A549 (cell line): ENCODE data around the gene MDM1. TPM values are rescaled to one million over a fixed set of nuclear protein-coding genes. Genes with fewer than 3 reads are reported as not detected.

Source experiments
- ATAC-seq, 2 experiments: fragments of 200-7000 bp in 1 of 2; fragments of >200 bp in 1 of 2; cut with Nextera tagmentation in 1 of 2; cut with Tn5 transposase in 1 of 2; 3 replicates each; pipeline versions ENCODE4 v1.8.0 to v1.9.1; 2018 to 2020; ENCODE audit warnings: mild to moderate bottlenecking in 1 of 2, moderate library complexity in 1 of 2
- CTCF ChIA-PET: fragments of 300-600 bp; sonication (Branson Sonifier 250); formaldehyde crosslinking; extraction: SDS; loops from one replicate; lab custom pipeline; 2021; ENCODE audit warnings: antibody characterized with exemption, inconsistent platforms; lab: Yijun Ruan, JAX
- POLR2A ChIA-PET: fragments of 350-600 bp; formaldehyde crosslinking; extraction: SDS; loops from one replicate; lab custom pipeline; 2021; ENCODE audit warnings: antibody characterized with exemption, inconsistent platforms; lab: Yijun Ruan, JAX
- DNase-seq, 2 experiments: peaks; one replicate each; pipeline versions ENCODE4 v3.0.0 to v3.0.0-alpha.2; 2011 to 2016; ENCODE audit warnings: low read depth in 1 of 2, low spot score in 1 of 2
- FAIRE-seq: peaks from 2 replicates; lab custom pipeline; 2011; peaks lifted over from hg19 to GRCh38; lab: Jason Lieb, UNC
- H3K27ac ChIP-seq, 2 experiments: fragments of >200 bp; sonication (Bioruptor Twin); formaldehyde crosslinking; 3 replicates each; pipeline ENCODE4 v1.5.1; 2016 to 2017
- H3K4me1 ChIP-seq: fragments of >200 bp; sonication (Bioruptor Twin); formaldehyde crosslinking; 3 replicates; pipeline ENCODE4 v1.6.1; 2016
- H3K4me2 ChIP-seq: fragments of >200 bp; sonication (Bioruptor Twin); formaldehyde crosslinking; 3 replicates; pipeline ENCODE4 v1.6.1; 2016
- H3K4me3 ChIP-seq: fragments of >200 bp; sonication (Bioruptor Twin); formaldehyde crosslinking; 3 replicates; pipeline ENCODE4 v1.5.1; 2016
- H3K9me3 ChIP-seq: fragments of >200 bp; sonication (Bioruptor Twin); formaldehyde crosslinking; 3 replicates; pipeline ENCODE4 v1.6.1; 2016
- CBX8 ChIP-seq: fragments of 200-600 bp; sonication (generic); IDR thresholded peaks from 2 replicates; pipeline ENCODE4 v1.6.1; 2016
- CHD4 ChIP-seq: fragments of 200-600 bp; sonication (generic); IDR thresholded peaks from 2 replicates; pipeline ENCODE4 v1.6.1; 2016; ENCODE audit warnings: antibody characterized with exemption, mild to moderate bottlenecking, borderline replicate concordance
- EHF ChIP-seq: fragments of 250-450 bp; sonication (Bioruptor Pico); IDR thresholded peaks from 2 replicates; pipeline ENCODE4 v1.5.0; 2020; ENCODE audit warnings: mild to moderate bottlenecking
- EHMT2 ChIP-seq: fragments of 200-600 bp; sonication (generic); IDR thresholded peaks from 2 replicates; pipeline ENCODE4 v1.6.1; 2016; ENCODE audit warnings: antibody characterized with exemption, low read depth, mild to moderate bottlenecking, moderate library complexity
- FOSB ChIP-seq: fragments of 250-450 bp; sonication (Bioruptor Pico); IDR thresholded peaks from 2 replicates; pipeline ENCODE4 v1.5.0; 2020; ENCODE audit warnings: mild to moderate bottlenecking, moderate library complexity
- FOXS1 ChIP-seq: fragments of 250-450 bp; sonication (Bioruptor Pico); IDR thresholded peaks from 2 replicates; pipeline ENCODE4 v1.5.0; 2020; ENCODE audit warnings: mild to moderate bottlenecking, moderate library complexity
- HDAC2 ChIP-seq: fragments of 200-600 bp; sonication (generic); IDR thresholded peaks from 2 replicates; pipeline ENCODE4 v1.6.1; 2016
- HEYL ChIP-seq: fragments of 250-450 bp; sonication (Bioruptor Pico); IDR thresholded peaks from 2 replicates; pipeline ENCODE4 v1.8.0; 2021; ENCODE audit warnings: mild to moderate bottlenecking, moderate library complexity
- HOXA7 ChIP-seq: fragments of 250-450 bp; sonication (Bioruptor Pico); IDR thresholded peaks from 2 replicates; pipeline ENCODE4 v1.5.0; 2020; ENCODE audit warnings: mild to moderate bottlenecking, moderate library complexity
- HOXB13 ChIP-seq: fragments of 250-450 bp; sonication (Bioruptor Pico); IDR thresholded peaks from 2 replicates; pipeline ENCODE4 v1.5.0; 2020; ENCODE audit warnings: low read depth, mild to moderate bottlenecking, moderate library complexity
- HOXB5 ChIP-seq: fragments of 250-450 bp; sonication (Bioruptor Pico); IDR thresholded peaks from 2 replicates; pipeline ENCODE4 v1.5.0; 2020; ENCODE audit warnings: mild to moderate bottlenecking, moderate library complexity
- JUN ChIP-seq, 2 experiments: fragments of >200 bp; sonication (Bioruptor Twin); formaldehyde crosslinking; IDR thresholded peaks; 2 replicates in 1 of 2; 3 replicates in 1 of 2; pipeline ENCODE4 v1.6.1; 2016 to 2017
- JUNB ChIP-seq: fragments of >200 bp; sonication (Bioruptor Twin); formaldehyde crosslinking; IDR thresholded peaks from 2 replicates; pipeline ENCODE4 v1.6.1; 2016
- KDM5A ChIP-seq: fragments of 200-600 bp; sonication (generic); IDR thresholded peaks from 2 replicates; pipeline ENCODE4 v1.6.1; 2016; ENCODE audit warnings: antibody characterized with exemption, mild to moderate bottlenecking
- MYC ChIP-seq: IDR thresholded peaks from 2 replicates; pipeline ENCODE4 v1.6.1; 2012; ENCODE audit warnings: mild to moderate bottlenecking, inconsistent platforms, low read length, improper control_type of control experiment, borderline replicate concordance
- NFE2L2 ChIP-seq: fragments of 150-350 bp; conservative IDR thresholded peaks from 2 replicates; pipeline ENCODE4 v1.6.1; 2014; ENCODE audit warnings: low read length
- NR3C1 ChIP-seq: fragments of >200 bp; sonication (Bioruptor Twin); formaldehyde crosslinking; IDR thresholded peaks from 3 replicates; pipeline ENCODE4 v1.6.1; 2017
- PBX3 ChIP-seq: IDR thresholded peaks from 2 replicates; pipeline ENCODE4 v1.6.1; 2012
- POLR2AphosphoS2 ChIP-seq: conservative IDR thresholded peaks from 2 replicates; pipeline ENCODE4 v1.6.1; 2012; ENCODE audit warnings: low read length, improper control_type of control experiment, inconsistent platforms
- RAD21 ChIP-seq, 2 experiments: fragments of >200 bp in 1 of 2; sonication (Bioruptor Twin) in 1 of 2; formaldehyde crosslinking in 1 of 2; IDR thresholded peaks in 1 of 2; conservative IDR thresholded peaks in 1 of 2; 2 replicates in 1 of 2; 3 replicates in 1 of 2; pipeline ENCODE4 v1.6.1; 2012 to 2018; ENCODE audit warnings: inconsistent platforms in 1 of 2
- RARB ChIP-seq: fragments of 250-450 bp; sonication (Bioruptor Pico); IDR thresholded peaks from 2 replicates; pipeline ENCODE4 v1.8.0; 2021; ENCODE audit warnings: mild to moderate bottlenecking, moderate library complexity
- ZC3H11A ChIP-seq: fragments of 450-650 bp; IDR thresholded peaks from 2 replicates; pipeline ENCODE4 v1.6.1; 2014; ENCODE audit warnings: antibody characterized with exemption, mild to moderate bottlenecking
- ZNF302 ChIP-seq: fragments of 250-450 bp; sonication (Bioruptor Pico); IDR thresholded peaks from 2 replicates; pipeline ENCODE4 v1.9.0; 2021; ENCODE audit warnings: inconsistent platforms, mild to moderate bottlenecking, moderate library complexity
- ZSCAN20 ChIP-seq: fragments of 250-450 bp; sonication (Bioruptor Pico); IDR thresholded peaks from 2 replicates; pipeline ENCODE4 v1.8.0; 2022; ENCODE audit warnings: mild to moderate bottlenecking, moderate library complexity
- WGBS: methylation state at CpG from one replicate; pipeline ENCODE4 v1.1.6; 2017; ENCODE audit errors: missing lambda C conversion rate; 5-methylcytosine and 5-hydroxymethylcytosine counted together
- polyA plus RNA-seq, 4 experiments: library from polyadenylated mRNA; depleted of rRNA in 3 of 4; stranded (reverse); fragments of >200 nt; fragmentation: RNase III in 1 of 4; extraction: RNeasy Plus Mini Kit Qiagen cat#74134 plus additional on column Dnase treatment in 1 of 4; gene quantifications; 2 replicates in 3 of 4; 3 replicates in 1 of 4; pipeline ENCODE4 v1.2.3, GENCODE V29; 2011 to 2017
- TF ChIP-seq, protein P1 (sequence below): fragments of >200 bp; sonication (Bioruptor Twin); formaldehyde crosslinking; IDR thresholded peaks from 3 replicates; pipeline ENCODE4 v1.6.1; 2016
- TF ChIP-seq, protein P2 (sequence below): fragments of 250-450 bp; sonication (Bioruptor Pico); IDR thresholded peaks from 2 replicates; pipeline ENCODE4 v1.5.0; 2020; ENCODE audit warnings: low read depth, mild to moderate bottlenecking, moderate library complexity
- TF ChIP-seq, protein P3 (sequence below): IDR thresholded peaks from 2 replicates; pipeline ENCODE4 v1.6.1; 2012

MDM1 gene
- polyA plus RNA-seq, 2 of the 4 experiments (the other 2 are of a cell fraction): 12.5 to 24.5 TPM

- TF ChIP-seq NR3C1: no peak
- no peak for TF ChIP-seq JUN (IDR thresholded peaks at IDR 0.05)
- TF ChIP-seq JUNB: no peak
- no peak for TF ChIP-seq HOXA7 (CRISPR knock-in tag)
- no peak for TF ChIP-seq EHF (CRISPR knock-in tag)
- TF ChIP-seq, protein P1, sequence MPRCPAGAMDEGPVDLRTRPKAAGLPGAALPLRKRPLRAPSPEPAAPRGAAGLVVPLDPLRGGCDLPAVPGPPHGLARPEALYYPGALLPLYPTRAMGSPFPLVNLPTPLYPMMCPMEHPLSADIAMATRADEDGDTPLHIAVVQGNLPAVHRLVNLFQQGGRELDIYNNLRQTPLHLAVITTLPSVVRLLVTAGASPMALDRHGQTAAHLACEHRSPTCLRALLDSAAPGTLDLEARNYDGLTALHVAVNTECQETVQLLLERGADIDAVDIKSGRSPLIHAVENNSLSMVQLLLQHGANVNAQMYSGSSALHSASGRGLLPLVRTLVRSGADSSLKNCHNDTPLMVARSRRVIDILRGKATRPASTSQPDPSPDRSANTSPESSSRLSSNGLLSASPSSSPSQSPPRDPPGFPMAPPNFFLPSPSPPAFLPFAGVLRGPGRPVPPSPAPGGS: no peak
- no peak for TF ChIP-seq NFE2L2
- no peak for TF ChIP-seq CBX8
- TF ChIP-seq EHMT2: no peak
Measured at GRCh38 chr12:68356060-68356695, 24.0 kb upstream of the MDM1 start (continued).

GRCh38 chr12:68354977-68355541 lies 22.9 kb upstream of the MDM1 start:
- POLR2A ChIA-PET: interaction anchor here (1.4 kb wide), 1 partner anchor 10 kb away, joined by 4 read pairs; no protein-coding TSS in a partner anchor
- CTCF ChIA-PET: no interaction called here
- Histone ChIP-seq H3K4me2 (no peak overlapping the region), H3K27ac (no peak overlapping the region), H3K9me3 (no peaks in the 10 kb centered on the region), H3K4me1 (peaks cover 24% of the 10 kb centered on the region; the same call in 2 of the 3 replicates), H3K4me3 (no peak overlapping the region)
- ATAC-seq (no peak), DNase-seq (no peak), FAIRE-seq (no peak)
- TF ChIP-seq JUN (IDR thresholded peaks at IDR 0.05) (no peak), RARB (CRISPR knock-in tag) (no peak), HOXB5 (no peak), FOSB (CRISPR knock-in tag) (no peak), NR3C1 (no peak)
- 68% methylated on average over 4 of the region's 4 CpGs for WGBS

GRCh38 chr12:68352067-68352466 lies 19.9 kb upstream of the MDM1 start:
- ChIA-PET CTCF (no interaction called here), POLR2A (interaction anchor here (1.0 kb wide), 1 partner anchor 13 kb away, joined by 4 read pairs; no protein-coding TSS in a partner anchor)
- DNase-seq (peak in 1 of 2 experiments; percentile 35), ATAC-seq (peak in 1 of 2 experiments; percentile 43; a peak in 2 of 6 replicates), FAIRE-seq (no peak)
- H3K4me3 ChIP-seq: no peak overlapping the region
- WGBS: 13% methylated on average over 2 of the region's 2 CpGs
- H3K4me2 ChIP-seq: peak overlapping the region; percentile 2; the same call in 1 of the 3 replicates
- peaks cover 15% of the 10 kb centered on the region; the same call in 2 of the 3 replicates for H3K4me1 ChIP-seq
- no peaks in the 10 kb centered on the region for H3K9me3 ChIP-seq
- H3K27ac ChIP-seq: peak overlapping the region in 1 of 2 experiments; percentile 39; a peak in 1 of 6 replicates
- TF ChIP-seq HDAC2 (no peak), EHF (CRISPR knock-in tag) (0 out of 2 replicates have a peak, but pooled peaks have one; percentile 13), PBX3 (no peak), ZSCAN20 (CRISPR knock-in tag) (0 out of 2 replicates have a peak, but pooled peaks have one; percentile 53), FOXS1 (CRISPR knock-in tag) (peak; percentile 83; the same call in 1 of the 2 replicates), POLR2AphosphoS2 (no peak), HEYL (no peak), MYC (no peak), CBX8 (no peak), JUNB (no peak), HOXB5 (peak; percentile 91; the same call in 1 of the 2 replicates), ZNF302 (CRISPR knock-in tag) (0 out of 2 replicates have a peak, but pooled peaks have one; percentile 27), CHD4 (no peak), KDM5A (no peak), RAD21 (conservative IDR thresholded peaks at IDR 0.05 in 1 of 2, IDR thresholded peaks at IDR 0.05 in 1 of 2) (no peak), HOXB13 (peak; percentile 88; the same call in 1 of the 2 replicates), ZC3H11A (no peak)
- TF ChIP-seq, protein P2, sequence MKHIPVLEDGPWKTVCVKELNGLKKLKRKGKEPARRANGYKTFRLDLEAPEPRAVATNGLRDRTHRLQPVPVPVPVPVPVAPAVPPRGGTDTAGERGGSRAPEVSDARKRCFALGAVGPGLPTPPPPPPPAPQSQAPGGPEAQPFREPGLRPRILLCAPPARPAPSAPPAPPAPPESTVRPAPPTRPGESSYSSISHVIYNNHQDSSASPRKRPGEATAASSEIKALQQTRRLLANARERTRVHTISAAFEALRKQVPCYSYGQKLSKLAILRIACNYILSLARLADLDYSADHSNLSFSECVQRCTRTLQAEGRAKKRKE (CRISPR knock-in tag): peak; percentile 98; the same call in 1 of the 2 replicates
- TF ChIP-seq, protein P3, sequence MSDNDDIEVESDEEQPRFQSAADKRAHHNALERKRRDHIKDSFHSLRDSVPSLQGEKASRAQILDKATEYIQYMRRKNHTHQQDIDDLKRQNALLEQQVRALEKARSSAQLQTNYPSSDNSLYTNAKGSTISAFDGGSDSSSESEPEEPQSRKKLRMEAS: no peak
- TF ChIP-seq, all 56 proteins: peak for 7
